SKM-1 treated with dmso at 0.1 percent for 144 hours (cell line): ENCODE measurements around the gene STIM1.

Experiments
- DNase-seq: peaks from one replicate; lab custom pipeline; 2025; ENCODE audit not compliant: unreplicated experiment; lab: John Stamatoyannopoulos, UW

STIM1 gene

DNA sequence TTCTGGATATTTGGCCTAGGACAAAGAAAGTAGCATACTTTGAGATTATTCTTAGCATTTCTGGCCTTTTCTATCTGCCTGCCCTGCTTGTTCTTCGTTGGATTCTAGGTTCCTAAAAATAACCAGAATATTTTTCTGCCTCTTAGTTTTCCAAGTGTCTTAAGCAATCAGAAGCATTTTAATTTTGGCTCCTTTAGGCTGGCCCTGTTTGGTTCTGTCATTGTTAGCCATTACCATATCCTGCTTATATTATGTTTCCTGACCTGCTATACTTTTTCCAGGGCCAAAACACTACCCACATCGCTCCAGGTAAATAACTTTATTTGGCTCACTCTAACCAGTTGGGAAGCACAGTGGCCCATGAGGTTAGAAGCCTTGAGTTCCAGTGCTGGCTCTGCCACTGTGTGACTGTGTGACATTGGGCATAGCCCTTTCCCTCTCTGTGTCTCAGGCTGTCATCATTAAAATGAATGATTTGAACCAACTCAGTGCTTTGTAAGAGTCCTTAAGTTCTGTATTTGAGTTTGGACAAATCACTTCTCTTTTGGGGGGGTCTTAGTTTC lies 91.1 kb downstream of the STIM1 start:
- no peak for DNase-seq

DNA sequence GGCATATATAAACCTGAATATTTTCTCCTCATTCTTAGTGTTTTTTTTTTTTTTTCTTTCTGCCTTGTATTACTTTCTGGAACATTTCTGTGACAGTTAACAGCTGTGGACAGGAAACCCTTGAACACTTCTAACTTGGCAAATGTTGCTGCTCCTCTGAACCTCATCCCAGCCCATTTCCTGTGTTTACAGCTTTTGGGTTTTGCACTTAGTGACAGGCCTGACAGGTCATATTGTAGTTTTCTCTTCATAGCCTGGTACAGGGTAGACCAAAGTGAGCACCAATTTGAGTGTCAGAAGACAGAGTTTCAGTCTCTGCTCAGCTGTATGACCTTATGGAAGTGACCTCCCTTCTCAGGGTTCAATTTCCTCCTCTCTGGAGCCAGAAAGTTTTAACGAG lies 91.6 kb downstream of the STIM1 start:
- DNase-seq, result no peak

DNA sequence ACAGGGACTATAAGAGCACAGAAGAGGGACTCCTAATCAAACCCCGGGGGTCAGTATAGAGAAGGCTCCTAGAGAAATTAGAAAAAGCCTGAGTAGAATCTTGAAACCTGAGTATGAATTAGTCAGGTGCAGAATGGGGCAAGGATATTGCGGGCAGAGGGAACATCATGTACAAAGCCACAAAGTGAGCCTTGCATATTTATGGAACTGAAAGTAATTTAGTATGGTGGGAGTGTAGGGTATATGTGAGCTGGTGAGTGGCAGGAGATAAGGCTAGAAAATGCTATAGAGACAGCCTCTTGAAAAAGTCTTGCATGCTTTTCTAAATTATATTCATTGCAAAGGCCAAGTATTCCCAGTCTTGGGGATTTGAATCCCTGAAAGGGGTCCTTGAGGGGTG lies 93.7 kb downstream of the STIM1 start:
- DNase-seq, result no peak

DNA sequence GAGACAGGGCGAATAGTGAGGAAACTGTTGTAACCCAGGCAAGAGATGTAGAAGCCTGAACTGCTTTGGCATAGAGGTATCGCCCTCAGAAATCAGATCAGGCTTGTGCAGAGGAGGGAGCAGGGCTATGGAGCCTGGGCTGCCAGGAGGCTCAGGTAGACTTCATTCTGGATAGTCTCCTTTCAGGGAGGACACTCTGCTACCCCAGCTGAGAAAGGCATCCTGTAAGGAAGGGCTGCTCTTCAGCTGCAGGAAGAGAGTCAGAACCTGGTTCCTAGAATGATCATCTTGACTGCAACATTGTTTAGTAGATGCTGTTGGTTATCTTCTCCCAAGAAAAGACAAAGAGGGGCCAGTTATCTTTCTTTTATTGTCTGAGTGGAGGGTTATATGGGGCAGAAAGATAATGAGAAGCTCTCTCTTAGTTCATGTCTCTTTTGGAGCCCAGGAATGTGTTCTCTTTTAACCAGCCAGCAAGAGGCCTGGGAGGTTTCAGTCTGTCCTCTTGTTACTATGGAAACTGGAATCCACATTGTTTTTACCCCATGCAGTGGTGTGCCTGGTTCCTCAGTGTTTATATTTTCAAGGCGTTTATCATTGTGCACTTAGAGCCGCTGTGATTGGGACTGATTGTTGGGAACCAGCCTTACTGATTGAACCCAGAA lies 95.7 kb downstream of the STIM1 start:
- no peak for DNase-seq

DNA sequence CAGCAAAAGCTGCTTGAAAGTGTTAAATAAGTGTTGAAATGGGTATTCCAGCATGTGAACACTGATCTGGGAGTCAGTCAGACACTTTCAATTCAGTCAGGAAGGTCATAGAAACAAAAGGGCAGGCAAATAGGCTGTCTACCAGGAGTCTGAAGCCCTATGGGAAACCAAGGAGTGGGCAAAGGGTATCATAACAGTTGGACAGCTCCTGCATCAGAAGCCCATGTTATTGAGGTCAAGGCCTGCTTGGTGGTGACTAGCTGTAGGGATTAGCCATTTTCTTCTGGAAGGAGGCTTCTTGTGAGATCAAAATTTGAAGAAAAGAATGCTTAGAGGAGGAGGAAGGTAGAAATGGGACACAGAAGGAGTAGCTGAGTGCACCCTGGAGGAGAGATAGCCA lies 97.3 kb downstream of the STIM1 start:
- DNase-seq, result no peak

- no peak for DNase-seq
Observed at GRCh38 chr11:3953327-3953726, 97.9 kb downstream of the STIM1 start.

- no peak for DNase-seq
Observed at GRCh38 chr11:3954448-3955298, 99.2 kb downstream of the STIM1 start.

DNA sequence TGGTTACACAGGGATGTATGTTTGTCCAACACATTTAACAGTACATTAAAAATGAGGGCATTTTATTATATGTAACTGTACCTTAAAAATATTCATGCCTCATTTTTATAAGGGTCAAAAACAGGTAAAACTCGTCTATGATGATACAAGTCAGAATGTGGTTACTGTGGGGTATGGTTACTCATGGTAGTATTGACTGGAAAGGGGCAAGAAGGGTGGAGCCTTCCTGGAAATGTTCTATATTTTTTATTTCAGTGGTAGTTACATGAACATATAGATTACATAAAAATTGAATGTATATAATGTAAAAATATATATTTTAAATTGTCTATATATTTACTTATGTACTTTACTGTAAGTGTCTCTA lies 99.8 kb downstream of the STIM1 start:
- DNase-seq, result no peak

GRCh38 chr11:3956038-3956437 lies 100.6 kb downstream of the STIM1 start:
- no peak for DNase-seq

DNA sequence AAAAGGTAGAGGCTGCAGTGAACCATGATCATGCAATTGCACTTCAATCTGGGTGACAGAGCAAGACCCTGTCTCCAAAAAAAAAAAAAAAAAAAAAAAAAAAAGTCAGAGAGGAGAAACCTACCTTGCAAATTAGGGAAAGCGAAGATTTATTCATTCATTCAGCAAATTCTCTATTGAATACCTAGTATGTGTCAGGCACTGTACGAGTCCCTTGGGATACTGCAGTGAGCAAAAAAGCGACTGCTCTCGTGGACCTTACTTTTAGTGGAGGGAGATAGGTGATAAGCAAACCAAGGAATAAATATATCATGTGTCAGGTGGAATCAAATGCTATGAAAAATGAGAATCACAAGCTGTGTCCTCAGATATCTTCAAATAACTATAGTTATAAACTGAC lies 101.3 kb downstream of the STIM1 start:
- DNase-seq, result no peak

GRCh38 chr11:3957437-3957836 lies 102.0 kb downstream of the STIM1 start:
- DNase-seq, result no peak

- no peak for DNase-seq
Observed at GRCh38 chr11:3958281-3958680, 102.8 kb downstream of the STIM1 start.

GRCh38 chr11:3959015-3959902 lies 103.8 kb downstream of the STIM1 start:
- DNase-seq, result no peak

DNA sequence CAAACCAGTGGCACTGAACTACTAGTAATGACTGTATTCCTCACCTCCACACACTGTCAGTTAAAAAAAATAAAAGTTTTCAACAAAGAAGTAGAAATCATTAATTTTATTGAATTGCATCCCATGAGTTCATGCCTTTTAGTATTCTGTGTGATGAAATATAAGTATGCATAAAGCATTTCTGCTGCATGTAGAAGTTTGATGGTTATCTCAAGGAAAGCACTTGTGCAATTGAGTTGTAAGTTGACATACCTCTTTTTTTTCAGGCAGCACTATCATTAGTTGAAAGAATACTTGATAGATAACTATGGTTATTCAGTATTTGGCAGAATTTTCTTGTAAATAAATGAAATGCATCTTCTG lies 104.4 kb downstream of the STIM1 start:
- DNase-seq, result no peak

DNA sequence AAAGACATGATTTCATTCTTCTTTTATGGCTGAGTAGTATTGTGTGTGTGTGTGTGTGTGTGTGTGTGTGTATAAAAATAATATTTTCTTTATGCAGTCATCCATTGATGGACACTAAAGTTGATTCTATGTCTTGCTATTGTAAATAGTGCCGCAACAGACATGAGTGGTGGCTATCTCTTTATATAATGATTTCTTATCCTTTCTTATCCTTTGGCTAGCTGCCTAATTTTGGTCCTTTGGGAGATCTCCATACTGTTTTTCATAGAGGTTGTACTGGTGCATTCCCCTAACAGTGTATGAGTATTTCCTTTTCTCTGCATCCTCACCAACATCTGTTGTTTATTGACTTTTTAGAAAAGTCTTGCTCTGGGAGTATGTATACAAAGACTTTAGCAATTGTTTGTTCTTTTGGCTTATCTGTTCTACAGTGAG lies 107.0 kb downstream of the STIM1 start:
- no peak for DNase-seq

- no peak for DNase-seq
Observed at GRCh38 chr11:3964056-3964455, 108.6 kb downstream of the STIM1 start.

GRCh38 chr11:3964935-3965604 lies 109.6 kb downstream of the STIM1 start:
- DNase-seq, result no peak

DNA sequence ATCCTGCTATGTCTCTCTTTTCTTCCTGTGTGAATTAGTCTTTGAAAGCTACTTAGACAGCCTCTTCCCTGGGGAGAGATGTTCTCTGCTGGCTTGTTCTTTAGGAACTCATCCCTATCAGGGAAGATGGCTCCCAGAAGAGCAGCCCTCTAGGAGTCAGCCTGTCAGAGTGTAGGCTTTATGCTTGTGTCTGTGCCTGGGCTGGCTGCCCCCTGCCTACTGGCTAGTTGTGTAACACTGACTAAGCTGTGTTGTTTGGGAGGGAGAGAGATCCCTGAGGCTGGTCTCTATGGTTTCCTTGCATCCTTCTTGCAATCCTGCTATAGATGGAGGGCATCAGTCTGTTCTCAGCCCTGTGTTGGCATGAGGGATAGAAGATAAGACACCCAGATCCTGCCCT lies 112.2 kb downstream of the STIM1 start:
- DNase-seq, result no peak

- DNase-seq, result no peak
Observed at GRCh38 chr11:3969200-3969599, 113.7 kb downstream of the STIM1 start.

GRCh38 chr11:3969613-3970012 lies 114.1 kb downstream of the STIM1 start:
- no peak for DNase-seq

GRCh38 chr11:3970108-3970507 lies 114.6 kb downstream of the STIM1 start:
- DNase-seq, result no peak
